ENCODE results near the gene CD300LG.
"Not testable (repeated sequence)": the region's sequence is repeated elsewhere in the genome, so short reads cannot be mapped to it uniquely, and the experiment has no call there.

CD300LG gene

DNA sequence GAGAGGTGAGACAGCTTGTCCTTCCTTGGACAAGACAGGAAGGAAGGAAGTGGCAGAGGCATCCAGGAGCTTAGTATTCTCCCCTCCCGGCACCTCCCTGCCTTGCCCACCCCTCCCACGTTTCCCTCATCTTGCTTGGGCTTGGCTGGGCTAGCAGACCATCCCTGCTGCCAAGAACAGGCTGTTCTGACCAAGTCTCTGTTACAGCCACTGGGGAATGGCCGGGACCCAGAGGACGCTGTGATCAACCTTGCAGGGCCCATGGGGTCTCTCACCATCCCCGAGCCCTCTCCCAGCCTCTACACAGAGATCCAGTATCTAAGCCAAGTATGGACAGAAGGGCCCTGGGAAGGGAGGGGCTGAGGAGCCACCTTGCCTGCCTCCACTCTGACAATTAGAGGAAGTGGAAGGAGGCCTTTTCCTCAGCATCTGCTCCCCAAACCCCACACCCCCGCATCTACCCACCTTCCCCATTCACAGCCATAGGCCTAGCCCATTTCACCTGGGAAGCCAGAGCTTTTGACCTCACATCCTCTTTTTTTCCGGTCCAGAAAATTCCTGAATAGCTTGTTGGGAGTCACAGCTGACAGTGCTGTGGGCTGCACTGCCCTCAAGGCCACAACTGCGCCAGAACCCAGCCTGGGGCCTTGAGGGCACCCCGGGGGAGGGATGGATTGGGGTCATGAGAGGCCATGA lies 14.1 kb downstream of the CD300LG start:
- no peak for DNase-seq (ENCODE audit: low read depth)
- TF ChIP-seq CTCF (conservative IDR thresholded peaks at IDR 0.05; ENCODE audit: low read depth, low read length), result no peak
- no peak overlapping the region for H3K4me3 ChIP-seq (ENCODE audit: low read length)

DNA sequence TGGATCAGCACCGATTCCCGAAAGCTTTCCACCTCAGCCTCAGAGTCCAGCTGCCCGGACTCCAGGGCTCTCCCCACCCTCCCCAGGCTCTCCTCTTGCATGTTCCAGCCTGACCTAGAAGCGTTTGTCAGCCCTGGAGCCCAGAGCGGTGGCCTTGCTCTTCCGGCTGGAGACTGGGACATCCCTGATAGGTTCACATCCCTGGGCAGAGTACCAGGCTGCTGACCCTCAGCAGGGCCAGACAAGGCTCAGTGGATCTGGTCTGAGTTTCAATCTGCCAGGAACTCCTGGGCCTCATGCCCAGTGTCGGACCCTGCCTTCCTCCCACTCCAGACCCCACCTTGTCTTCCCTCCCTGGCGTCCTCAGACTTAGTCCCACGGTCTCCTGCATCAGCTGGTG lies 15.0 kb downstream of the CD300LG start:
- TF ChIP-seq CTCF (conservative IDR thresholded peaks at IDR 0.05; ENCODE audit: low read depth, low read length), result no peak
- no peak overlapping the region for H3K4me3 ChIP-seq (ENCODE audit: low read length)
- DNase-seq (ENCODE audit: low read depth), result no peak

GRCh38 chr17:43864161-43864984 lies 17.4 kb downstream of the CD300LG start:
- no peak for DNase-seq (ENCODE audit: low read depth)
- TF ChIP-seq CTCF (conservative IDR thresholded peaks at IDR 0.05; ENCODE audit: low read depth, low read length), result no peak
- no peak overlapping the region for H3K4me3 ChIP-seq (ENCODE audit: low read length)

DNA sequence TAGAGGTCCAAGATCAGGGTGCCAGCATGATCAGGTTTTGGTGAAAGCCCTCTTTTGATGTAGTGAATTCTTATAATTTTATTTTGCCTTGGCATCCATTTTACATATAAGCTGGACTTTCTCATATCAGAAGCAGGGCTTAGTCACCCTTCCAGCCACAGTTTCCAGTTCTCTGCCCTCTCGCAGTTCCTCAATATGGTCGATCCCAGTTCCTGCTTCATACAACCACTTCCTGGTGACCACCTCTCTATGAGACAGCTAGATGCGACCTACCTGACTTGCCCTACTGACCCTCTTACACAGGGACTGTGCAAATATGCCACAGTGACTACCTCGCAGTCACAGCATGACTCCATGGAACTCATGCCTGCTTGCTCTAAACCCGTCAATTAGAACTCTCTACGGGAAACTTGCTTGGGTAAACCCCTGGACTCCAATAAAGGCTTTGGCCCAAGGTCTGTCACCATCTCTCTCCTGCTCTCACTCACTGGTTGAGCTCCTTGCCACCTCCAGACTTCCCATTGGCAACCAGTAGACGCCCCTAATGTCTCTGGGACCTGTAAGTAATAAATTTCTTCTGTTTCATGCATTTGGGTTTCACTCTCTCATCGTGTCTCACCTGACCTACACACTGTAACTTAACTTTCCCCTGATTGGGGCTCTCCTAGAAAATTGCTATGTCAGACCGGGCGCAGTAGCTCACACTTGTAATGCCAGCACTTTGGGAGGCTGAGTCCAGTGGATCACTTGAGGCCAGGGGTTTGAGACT lies 21.4 kb downstream of the CD300LG start:
- DNase-seq (ENCODE audit: low read depth), result no peak
- no peak overlapping the region for H3K4me3 ChIP-seq (ENCODE audit: low read length)
- no peak for TF ChIP-seq CTCF (conservative IDR thresholded peaks at IDR 0.05; ENCODE audit: low read depth, low read length)

- not testable (repeated sequence) for H3K4me3 ChIP-seq (ENCODE audit: low read length); DNase-seq (ENCODE audit: low read depth)
Measured at GRCh38 chr17:43869031-43869430, 22.1 kb downstream of the CD300LG start.

DNA sequence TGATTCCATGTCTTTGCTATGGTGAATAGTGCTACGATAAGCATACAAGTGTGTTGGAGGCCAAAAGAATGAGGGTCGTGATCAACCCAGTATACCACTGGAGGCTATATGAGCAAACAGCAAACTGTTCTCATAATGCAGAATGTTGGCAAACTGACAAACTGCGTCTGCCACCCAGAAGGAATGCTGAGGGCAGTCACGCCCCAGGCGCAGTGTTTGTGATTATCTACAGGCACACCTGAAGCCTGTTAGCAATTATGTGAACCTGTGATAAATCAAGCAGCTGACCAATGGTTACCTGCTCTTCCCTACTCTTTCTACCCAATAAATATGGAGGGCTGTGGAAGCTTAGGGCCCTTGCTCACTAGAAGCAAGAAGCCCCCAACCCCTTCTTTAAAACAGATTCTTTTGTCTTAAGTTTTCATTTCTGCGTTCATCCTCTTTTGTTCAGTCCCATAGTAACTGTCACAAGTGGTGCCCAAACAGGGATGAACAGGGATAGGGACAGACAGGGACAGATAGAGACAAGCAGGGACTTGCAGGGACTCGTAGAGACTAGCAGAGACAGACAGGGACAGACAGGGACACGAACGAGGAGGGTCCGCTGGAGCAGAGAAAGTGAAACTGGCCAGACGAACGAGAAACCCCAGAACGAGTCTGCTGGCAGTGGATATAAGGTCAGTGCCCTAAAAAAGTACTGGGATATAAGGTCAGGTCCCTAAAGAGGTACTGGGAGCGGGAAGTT lies 25.1 kb downstream of the CD300LG start:
- H3K4me3 ChIP-seq (ENCODE audit: low read length), result no peak overlapping the region
- no peak for DNase-seq (ENCODE audit: low read depth)
- no peak for TF ChIP-seq CTCF (conservative IDR thresholded peaks at IDR 0.05; ENCODE audit: low read depth, low read length)

DNA sequence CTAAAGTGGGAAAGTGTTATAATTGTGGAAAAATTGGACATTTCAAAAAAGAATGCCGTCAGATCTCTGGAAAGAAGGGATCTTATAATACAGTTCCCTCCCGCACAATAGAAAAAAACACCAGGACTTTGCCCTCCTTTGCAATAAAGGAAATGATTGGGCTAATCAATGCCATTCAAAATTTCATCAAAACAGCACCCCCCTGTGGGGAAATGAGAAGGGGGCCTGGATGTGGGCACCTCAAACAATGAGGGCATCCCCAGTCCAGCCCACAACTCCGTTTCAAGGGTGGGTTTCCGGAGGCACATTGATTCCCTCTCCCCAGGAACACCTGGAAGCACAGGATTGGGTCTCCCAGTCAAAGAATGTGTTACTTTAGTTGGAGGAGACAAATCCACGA lies 26.1 kb downstream of the CD300LG start:
- TF ChIP-seq CTCF (conservative IDR thresholded peaks at IDR 0.05; ENCODE audit: low read depth, low read length), result peak; percentile 5
- no peak overlapping the region for H3K4me3 ChIP-seq (ENCODE audit: low read length)

More for the DNA sequence above, 26.1 kb downstream of the CD300LG start:
- DNase-seq (ENCODE audit: low read depth), result no peak

All from retinal pigment epithelial cell (primary cell).